Stimulated activated effector memory CD8-positive, alpha-beta T cell treated with anti-CD3 and anti-CD28 coated beads, Interleukin-12 subunit alpha, Interleukin-12 subunit beta, amount 100 ng/mL, for 72 hours (primary cell): Measurements from ENCODE around the gene MRPL20.
"Not testable (repeated sequence)": the region's sequence is repeated elsewhere in the genome, so short reads cannot be mapped to it uniquely, and the experiment has no call there.

Experiments
- ATAC-seq: fragments of 150-1000 bp; cut with Tn5 transposase; 2 replicates; pipeline ENCODE4 v1.10.0; 2021
- DNase-seq, 2 donors: peaks; one replicate each; pipeline ENCODE4 v3.0.0; 2021 to 2022; ENCODE audit warnings: low spot score in 2 of 2
- H3K27ac Mint-ChIP-seq: one replicate; pipeline ENCODE4 v1.8.0; 2022; ENCODE audit warnings: mild to moderate bottlenecking, mixed read lengths
- H3K36me3 Mint-ChIP-seq: one replicate; pipeline ENCODE4 v1.8.0; 2022; ENCODE audit warnings: mild to moderate bottlenecking, mixed read lengths
- H3K4me1 Mint-ChIP-seq: one replicate; pipeline ENCODE4 v1.8.0; 2022; ENCODE audit warnings: mixed read lengths
- H3K4me3 Mint-ChIP-seq: one replicate; pipeline ENCODE4 v1.8.0; 2022; ENCODE audit warnings: mild to moderate bottlenecking, mixed read lengths
- H3K9me3 Mint-ChIP-seq: one replicate; pipeline ENCODE4 v1.8.0; 2022; ENCODE audit warnings: mixed read lengths

MRPL20 gene

GRCh38 chr1:1394116-1394515, 13.0 kb downstream of the MRPL20 start:
- no peak for ATAC-seq
- DNase-seq: no peak
- H3K4me3 Mint-ChIP-seq: no peak overlapping the region
- no peak overlapping the region for H3K27ac Mint-ChIP-seq
- peaks cover 19% of the 10 kb centered on the region for H3K4me1 Mint-ChIP-seq
- H3K9me3 Mint-ChIP-seq: no peaks in the 10 kb centered on the region
- H3K36me3 Mint-ChIP-seq: peaks cover 95% of the 10 kb centered on the region

DNA sequence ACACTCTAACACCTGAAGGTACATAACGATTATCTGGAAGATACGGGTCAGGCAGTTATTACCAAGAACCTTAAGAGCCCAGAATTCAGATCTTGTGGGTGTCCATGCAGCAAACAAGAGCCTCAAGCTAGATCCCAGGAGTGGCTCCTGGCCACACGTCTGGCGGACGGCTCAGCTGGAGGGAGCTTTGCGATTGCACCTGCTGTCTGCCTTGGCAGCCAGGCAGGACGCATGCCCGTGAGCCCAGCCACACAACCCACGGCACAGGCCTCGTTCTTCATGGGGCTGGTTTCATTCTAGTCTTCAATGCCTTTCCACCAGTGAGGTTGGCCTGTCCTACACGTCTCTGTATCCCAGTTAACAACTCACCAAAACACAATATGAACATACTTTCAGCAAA, 13.7 kb downstream of the MRPL20 start:
- no peak overlapping the region for H3K27ac Mint-ChIP-seq
- DNase-seq (no peak), ATAC-seq (no peak)
- H3K4me1 Mint-ChIP-seq: peaks cover 19% of the 10 kb centered on the region
- no peak overlapping the region for H3K4me3 Mint-ChIP-seq
- peaks cover 100% of the 10 kb centered on the region for H3K36me3 Mint-ChIP-seq
- H3K9me3 Mint-ChIP-seq: no peaks in the 10 kb centered on the region

DNA sequence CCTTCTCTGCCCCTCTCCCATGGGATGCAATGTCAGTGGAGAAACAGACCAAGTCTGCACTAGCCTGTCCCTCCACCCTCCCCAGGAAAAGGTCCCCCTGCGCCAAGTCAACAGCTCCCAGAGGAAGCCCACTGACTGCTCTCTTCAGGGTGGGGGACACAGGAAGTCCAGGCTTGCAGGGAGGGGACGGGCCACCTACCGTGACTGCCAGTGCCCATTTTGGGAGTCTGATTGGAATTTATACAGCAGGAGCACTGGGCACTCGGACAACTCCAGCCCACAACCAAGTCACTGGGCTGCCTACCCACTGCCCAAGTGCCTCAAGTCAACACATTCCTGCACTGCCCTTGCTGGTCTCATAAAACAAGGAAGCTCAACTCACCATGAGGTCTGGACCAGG, 14.1 kb downstream of the MRPL20 start:
- Mint-ChIP-seq H3K36me3 (peaks cover 100% of the 10 kb centered on the region), H3K27ac (no peak overlapping the region), H3K9me3 (no peaks in the 10 kb centered on the region), H3K4me3 (no peak overlapping the region), H3K4me1 (peaks cover 16% of the 10 kb centered on the region)
- no peak for ATAC-seq
- DNase-seq: no peak

DNA sequence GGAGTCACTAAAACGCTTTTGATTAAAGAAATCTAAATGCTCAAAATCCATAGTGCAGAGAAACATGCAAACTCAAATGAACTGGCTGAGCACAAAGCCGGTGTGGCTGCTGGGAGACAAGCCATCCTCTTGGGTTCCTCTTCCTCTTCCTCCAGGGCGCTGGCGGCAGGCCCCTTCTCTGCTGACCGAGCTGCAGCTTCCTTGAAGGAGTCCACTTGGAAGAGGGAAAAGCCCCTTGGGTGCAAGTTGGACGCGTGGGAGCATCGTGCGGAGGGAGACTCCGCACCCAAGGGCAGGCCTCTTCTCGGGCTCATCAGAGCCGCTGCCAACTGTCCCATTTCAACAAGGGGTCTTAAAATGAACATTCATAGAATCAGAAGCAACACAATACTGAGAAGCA, 15.9 kb downstream of the MRPL20 start:
- H3K27ac Mint-ChIP-seq: peak overlapping the region; percentile 20
- no peaks in the 10 kb centered on the region for H3K9me3 Mint-ChIP-seq
- no peak overlapping the region for H3K4me3 Mint-ChIP-seq

GRCh38 chr1:1390675-1391074, 16.4 kb downstream of the MRPL20 start:
- Mint-ChIP-seq H3K9me3 (no peaks in the 10 kb centered on the region), H3K36me3 (peaks cover 100% of the 10 kb centered on the region), H3K4me1 (peaks cover 10% of the 10 kb centered on the region), H3K27ac (no peak overlapping the region), H3K4me3 (no peak overlapping the region)
- DNase-seq (no peak), ATAC-seq (no peak)

More for the DNA sequence above, 15.9 kb downstream of the MRPL20 start:
- ATAC-seq (no peak), DNase-seq (no peak)
- Mint-ChIP-seq H3K36me3 (peaks cover 100% of the 10 kb centered on the region), H3K4me1 (peaks cover 12% of the 10 kb centered on the region)

DNA sequence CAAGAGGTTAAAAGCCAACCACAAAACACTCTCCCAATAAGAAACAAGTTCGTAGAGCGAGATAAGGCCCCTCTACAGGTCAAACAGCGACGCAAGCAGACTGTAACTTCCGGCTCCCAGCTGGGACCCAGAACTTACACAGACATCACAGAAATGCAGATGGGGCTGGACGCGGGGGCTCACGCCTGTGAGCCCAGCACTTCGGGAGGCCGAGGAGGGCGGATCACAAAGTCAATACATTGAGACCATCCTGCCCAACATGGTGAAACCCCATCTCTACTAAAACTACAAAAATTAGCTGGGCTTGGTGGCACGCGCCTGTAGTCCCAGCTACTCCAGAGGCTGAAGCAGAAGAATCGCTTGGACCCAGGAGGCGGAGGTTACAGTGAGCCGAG, 19.0 kb downstream of the MRPL20 start:
- Mint-ChIP-seq H3K4me3 (no peak overlapping the region), H3K27ac (no peak overlapping the region), H3K36me3 (peaks cover 85% of the 10 kb centered on the region), H3K4me1 (no peaks in the 10 kb centered on the region), H3K9me3 (no peaks in the 10 kb centered on the region)
- ATAC-seq (no peak), DNase-seq (no peak)

GRCh38 chr1:1387098-1388077, 19.7 kb downstream of the MRPL20 start:
- Mint-ChIP-seq H3K4me1 (peaks cover 6% of the 10 kb centered on the region), H3K9me3 (no peaks in the 10 kb centered on the region), H3K27ac (no peak overlapping the region), H3K36me3 (peaks cover 78% of the 10 kb centered on the region), H3K4me3 (no peak overlapping the region)
- no peak for DNase-seq
- no peak for ATAC-seq

DNA sequence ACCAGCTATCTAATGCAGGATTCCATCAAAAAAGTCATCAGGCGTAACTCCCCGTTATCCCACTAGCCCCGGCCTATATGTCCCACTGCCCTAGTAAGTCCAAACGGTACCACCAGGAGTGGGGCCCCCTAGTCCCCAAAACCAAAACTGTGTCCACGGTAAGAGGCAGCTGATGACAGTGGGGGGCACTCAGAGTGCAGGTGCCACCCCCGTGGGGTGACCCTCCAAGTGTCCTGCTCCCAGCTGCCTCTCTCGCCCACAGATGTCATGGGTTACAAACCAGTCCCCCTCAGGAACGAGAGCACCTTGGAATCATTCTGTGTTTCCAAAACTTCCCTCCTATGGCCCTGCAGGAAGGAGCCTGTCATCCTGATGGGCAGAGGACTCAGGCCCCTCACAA, 21.2 kb downstream of the MRPL20 start:
- no peak for ATAC-seq
- Mint-ChIP-seq H3K36me3 (peaks cover 64% of the 10 kb centered on the region), H3K9me3 (no peaks in the 10 kb centered on the region), H3K27ac (no peak overlapping the region), H3K4me3 (no peak overlapping the region), H3K4me1 (peaks cover 14% of the 10 kb centered on the region)
- DNase-seq: no peak

DNA sequence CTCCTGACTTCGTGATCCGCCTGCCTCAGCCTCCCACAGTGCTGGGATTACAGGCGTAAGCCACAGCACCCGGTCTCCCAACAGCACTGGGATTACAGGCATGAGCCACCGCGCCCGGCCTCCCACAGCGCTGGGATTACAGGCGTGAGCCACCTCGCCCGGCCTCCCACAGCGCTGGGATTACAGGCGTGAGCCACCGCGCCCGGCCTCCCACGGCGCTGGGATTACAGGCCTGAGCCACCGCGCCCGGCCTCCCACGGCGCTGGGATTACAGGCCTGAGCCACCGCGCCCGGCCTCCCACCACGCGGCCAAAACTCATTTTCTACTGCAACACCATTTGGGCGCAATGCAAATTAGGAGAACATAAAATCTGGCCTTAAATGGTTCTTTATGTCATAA, 21.8 kb downstream of the MRPL20 start:
- Mint-ChIP-seq H3K4me1 (peaks cover 14% of the 10 kb centered on the region), H3K27ac (peak overlapping the region; percentile 23), H3K36me3 (peaks cover 58% of the 10 kb centered on the region)
- not testable (repeated sequence) for ATAC-seq, H3K9me3 Mint-ChIP-seq, H3K4me3 Mint-ChIP-seq, DNase-seq

DNA sequence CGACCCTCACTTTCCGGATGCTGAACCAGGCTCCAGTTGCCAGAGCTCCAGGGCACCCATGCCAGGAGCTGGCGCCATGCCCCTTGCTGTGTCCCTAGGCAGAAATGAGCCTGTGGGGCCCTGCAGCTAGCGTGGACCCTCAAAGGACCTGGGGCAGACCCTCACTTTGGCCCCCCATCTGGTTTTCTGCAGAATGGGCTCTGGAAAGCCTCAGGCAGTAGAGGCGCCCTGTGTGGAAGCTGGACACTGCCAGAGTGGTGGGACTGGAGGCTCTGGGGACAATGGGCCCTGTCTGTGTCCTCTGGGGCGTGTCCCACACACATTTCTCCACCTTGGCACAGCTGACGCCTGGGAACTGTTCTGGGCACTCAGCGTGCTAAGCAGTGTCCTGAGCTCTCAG, 25.8 kb downstream of the MRPL20 start:
- no peak overlapping the region for H3K4me3 Mint-ChIP-seq
- no peaks in the 10 kb centered on the region for H3K9me3 Mint-ChIP-seq
- no peak for DNase-seq
- H3K27ac Mint-ChIP-seq: no peak overlapping the region
- H3K4me1 Mint-ChIP-seq: peaks cover 19% of the 10 kb centered on the region
- H3K36me3 Mint-ChIP-seq: peaks cover 17% of the 10 kb centered on the region
- ATAC-seq: no peak

- H3K36me3 Mint-ChIP-seq: peaks cover 13% of the 10 kb centered on the region
- H3K4me1 Mint-ChIP-seq: peaks cover 21% of the 10 kb centered on the region
- DNase-seq (no peak), ATAC-seq (no peak)
- no peak overlapping the region for H3K27ac Mint-ChIP-seq
- no peaks in the 10 kb centered on the region for H3K9me3 Mint-ChIP-seq
- no peak overlapping the region for H3K4me3 Mint-ChIP-seq
These were observed 26.2 kb downstream of the MRPL20 start for GRCh38 chr1:1380860-1381259.

DNA sequence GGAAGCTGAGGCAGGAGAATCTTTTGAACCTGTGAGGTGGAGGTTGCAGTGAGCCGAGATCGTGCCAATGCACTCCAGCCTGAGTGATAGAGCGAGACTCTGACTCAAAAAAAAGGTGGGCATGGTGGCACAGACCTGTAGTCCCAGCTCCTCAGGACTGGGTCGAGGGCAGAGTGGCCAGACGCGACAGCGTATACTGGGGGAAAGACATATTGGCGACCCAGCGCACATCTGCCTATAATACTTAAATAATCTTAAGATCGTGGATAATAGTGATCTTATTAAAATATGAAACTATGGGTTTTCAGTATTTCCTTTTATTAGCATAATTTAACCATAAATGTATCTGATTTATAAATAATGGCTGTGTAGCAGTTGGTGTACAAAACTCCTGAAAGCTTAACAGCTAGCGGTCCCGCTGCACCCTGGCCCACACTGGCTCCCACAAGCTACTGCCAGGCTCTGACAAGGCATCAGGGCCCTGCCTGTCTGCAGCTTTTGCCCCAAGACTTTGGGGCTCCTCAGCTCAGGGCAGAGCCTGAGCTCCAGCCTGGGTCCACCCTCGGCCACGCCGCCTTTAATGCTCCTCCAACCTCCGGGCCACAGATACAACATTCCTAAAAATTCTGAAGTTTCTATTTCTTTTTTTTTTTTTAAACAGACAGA, 29.4 kb downstream of the MRPL20 start:
- Mint-ChIP-seq H3K9me3 (no peaks in the 10 kb centered on the region), H3K4me1 (peaks cover 25% of the 10 kb centered on the region), H3K27ac (no peak overlapping the region), H3K4me3 (no peak overlapping the region), H3K36me3 (peaks cover 7% of the 10 kb centered on the region)
- DNase-seq (no peak), ATAC-seq (no peak)

- ATAC-seq (no peak), DNase-seq (no peak)
- Mint-ChIP-seq H3K9me3 (no peaks in the 10 kb centered on the region), H3K4me1 (peaks cover 21% of the 10 kb centered on the region), H3K27ac (no peak overlapping the region), H3K36me3 (peaks cover 13% of the 10 kb centered on the region), H3K4me3 (peak overlapping the region; percentile 85)
These were observed 30.4 kb downstream of the MRPL20 start for GRCh38 chr1:1376551-1377226.

GRCh38 chr1:1374929-1375662, 32.0 kb downstream of the MRPL20 start, which contains the start of gene AURKAIP1:
Gene AURKAIP1, minus strand, starts transcription at chr1:1375207. Its CDS starts 451 bp downstream, at chr1:1374756.
- Mint-ChIP-seq H3K4me1 (peaks cover 20% of the 10 kb centered on the region), H3K27ac (peak within 1 kb of the TSS; percentile 96), H3K36me3 (peaks cover 13% of the 10 kb centered on the region), H3K9me3 (no peaks in the 10 kb centered on the region), H3K4me3 (peak within 1 kb of the TSS; percentile 85)
- ATAC-seq (peak; percentile 94), DNase-seq (peak; percentile 89 to 96)

GRCh38 chr1:1374589-1374928, 32.5 kb downstream of the MRPL20 start:
- DNase-seq (no peak), ATAC-seq (no peak)
- Mint-ChIP-seq H3K36me3 (peaks cover 13% of the 10 kb centered on the region), H3K4me1 (peaks cover 20% of the 10 kb centered on the region), H3K27ac (peak overlapping the region; percentile 96), H3K9me3 (no peaks in the 10 kb centered on the region), H3K4me3 (peak overlapping the region; percentile 85)
